Measurements from ENCODE around the gene RC3H2.

GRCh38 chr9:122860319-122861142 lies 44.6 kb downstream of the RC3H2 start:
- no peak for TF ChIP-seq EZH2 (IDR thresholded peaks at IDR 0.05; ENCODE audit: borderline replicate concordance)
- TF ChIP-seq CTCF (IDR thresholded peaks at IDR 0.05; ENCODE audit: poor library complexity) = no peak

All from hepatocyte (in vitro differentiated cells).